ENCODE measurements around the gene PITPNM3.

Gene PITPNM3

DNA sequence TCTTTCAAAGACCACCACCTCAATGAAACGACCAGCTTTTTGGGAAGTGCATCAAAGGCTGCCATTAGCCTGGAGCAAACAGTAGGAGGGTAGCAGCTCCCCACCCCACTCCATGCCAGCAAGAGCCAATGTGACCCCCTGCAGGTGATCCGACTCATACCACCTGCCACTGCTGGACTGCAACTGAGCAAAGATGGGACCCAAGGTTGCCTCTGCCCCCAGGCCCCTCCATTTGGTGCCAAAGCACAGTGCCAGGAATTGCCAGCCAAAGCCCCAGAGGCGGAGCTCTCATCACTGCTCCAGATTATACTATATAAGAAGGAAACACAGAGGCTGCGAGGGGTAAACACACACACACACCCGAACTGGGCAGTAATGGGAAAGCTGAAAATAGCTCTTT is 8.3 kb downstream of the PITPNM3 start:
- CTCF ChIA-PET = interaction anchor here (1.1 to 1.6 kb wide), 3 partner anchors 10 to 16 kb away, joined by 3 read pairs; no protein-coding TSS in a partner anchor
- no peak for DNase-seq (ENCODE audit: extremely low spot score)
- TF ChIP-seq, protein P1, sequence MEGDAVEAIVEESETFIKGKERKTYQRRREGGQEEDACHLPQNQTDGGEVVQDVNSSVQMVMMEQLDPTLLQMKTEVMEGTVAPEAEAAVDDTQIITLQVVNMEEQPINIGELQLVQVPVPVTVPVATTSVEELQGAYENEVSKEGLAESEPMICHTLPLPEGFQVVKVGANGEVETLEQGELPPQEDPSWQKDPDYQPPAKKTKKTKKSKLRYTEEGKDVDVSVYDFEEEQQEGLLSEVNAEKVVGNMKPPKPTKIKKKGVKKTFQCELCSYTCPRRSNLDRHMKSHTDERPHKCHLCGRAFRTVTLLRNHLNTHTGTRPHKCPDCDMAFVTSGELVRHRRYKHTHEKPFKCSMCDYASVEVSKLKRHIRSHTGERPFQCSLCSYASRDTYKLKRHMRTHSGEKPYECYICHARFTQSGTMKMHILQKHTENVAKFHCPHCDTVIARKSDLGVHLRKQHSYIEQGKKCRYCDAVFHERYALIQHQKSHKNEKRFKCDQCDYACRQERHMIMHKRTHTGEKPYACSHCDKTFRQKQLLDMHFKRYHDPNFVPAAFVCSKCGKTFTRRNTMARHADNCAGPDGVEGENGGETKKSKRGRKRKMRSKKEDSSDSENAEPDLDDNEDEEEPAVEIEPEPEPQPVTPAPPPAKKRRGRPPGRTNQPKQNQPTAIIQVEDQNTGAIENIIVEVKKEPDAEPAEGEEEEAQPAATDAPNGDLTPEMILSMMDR (IDR thresholded peaks at IDR 0.05; ENCODE audit: control extremely low read depth, extremely low read depth, low read depth, missing control alignments) = no peak
- POLR2A ChIA-PET = no interaction called here

DNA sequence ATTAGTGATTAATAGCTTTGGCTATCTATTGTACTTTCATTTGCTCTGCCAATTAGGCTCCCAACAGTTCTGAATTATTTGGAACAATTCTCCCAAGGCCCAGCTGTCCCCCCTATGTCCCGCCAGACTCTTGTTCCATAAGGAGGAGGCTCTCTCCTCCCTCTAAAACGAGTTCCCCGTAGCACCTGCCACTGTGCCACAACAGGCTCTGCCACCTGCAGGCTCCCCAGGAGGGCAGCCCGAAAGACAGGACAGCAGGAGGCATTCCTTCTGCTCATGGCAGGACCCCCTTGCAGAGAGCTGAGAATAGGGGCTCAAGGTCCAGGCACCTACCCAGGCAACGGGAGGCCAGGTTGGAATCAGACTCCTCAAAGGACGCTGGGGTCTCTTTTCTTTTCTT is 9.0 kb downstream of the PITPNM3 start:
- CTCF ChIA-PET = interaction anchor here (1.3 kb wide), 1 partner anchor 9 kb away, joined by 3 read pairs; no protein-coding TSS in a partner anchor
- DNase-seq (ENCODE audit: extremely low spot score) = no peak
- POLR2A ChIA-PET = no interaction called here
- TF ChIP-seq, protein P1 (IDR thresholded peaks at IDR 0.05; ENCODE audit: control extremely low read depth, extremely low read depth, low read depth, missing control alignments) = no peak

DNA sequence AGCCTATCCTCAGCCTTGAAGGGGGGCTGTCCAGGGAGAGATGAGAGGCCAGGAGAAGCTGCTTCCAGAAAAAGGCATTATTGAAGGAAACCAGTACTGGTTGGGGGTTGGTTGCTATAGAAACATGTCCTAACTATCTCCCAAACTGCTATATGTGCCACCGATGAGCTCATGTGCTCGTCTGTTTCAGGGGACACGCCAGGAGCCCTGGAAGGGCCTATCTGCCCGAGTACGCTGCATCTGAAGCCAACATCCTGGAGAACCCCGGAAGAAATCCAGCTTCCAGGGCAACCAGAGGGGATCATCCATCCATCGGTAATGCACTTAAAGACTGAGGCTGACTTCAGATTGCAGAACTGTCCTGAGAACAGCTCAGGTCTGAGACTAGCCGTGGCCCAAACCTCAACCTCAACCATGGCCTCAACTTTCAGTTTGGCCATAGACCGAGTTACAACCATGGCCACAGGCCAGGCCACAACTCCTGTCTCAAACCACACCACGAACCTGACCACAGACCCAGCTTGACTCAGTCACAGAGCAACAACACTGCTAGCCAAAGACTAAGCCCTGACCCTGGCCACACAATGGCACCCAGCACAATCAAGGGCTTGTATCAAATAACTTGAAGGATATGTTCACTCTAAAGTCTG is 10.2 kb downstream of the PITPNM3 start:
- CTCF ChIA-PET = no interaction called here
- TF ChIP-seq, protein P1 (IDR thresholded peaks at IDR 0.05; ENCODE audit: control extremely low read depth, extremely low read depth, low read depth, missing control alignments) = no peak
- POLR2A ChIA-PET = no interaction called here
- no peak for DNase-seq (ENCODE audit: extremely low spot score)

DNA sequence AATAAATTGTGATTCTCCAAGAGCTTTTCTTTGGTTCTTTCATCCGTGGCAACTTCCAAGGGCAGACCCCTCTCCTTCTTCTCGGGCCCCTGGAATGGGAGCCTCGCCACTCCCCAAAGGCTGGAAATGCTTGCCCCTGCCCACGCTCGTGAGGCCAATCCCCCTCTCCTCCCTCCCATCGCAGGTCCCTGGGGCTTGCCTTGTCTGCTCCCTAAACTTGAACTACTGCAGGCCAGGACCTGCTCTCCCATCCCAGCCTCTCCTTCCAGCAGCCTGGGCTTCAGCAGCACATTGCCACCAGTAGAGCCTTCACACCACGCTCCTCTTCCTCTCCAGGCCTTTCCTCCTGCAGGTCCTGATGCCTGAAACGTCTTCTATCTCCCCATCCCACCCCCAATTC is 11.1 kb downstream of the PITPNM3 start:
- ChIA-PET POLR2A (no interaction called here), CTCF (no interaction called here)
- DNase-seq (ENCODE audit: extremely low spot score) = no peak
- TF ChIP-seq, protein P1 (IDR thresholded peaks at IDR 0.05; ENCODE audit: control extremely low read depth, extremely low read depth, low read depth, missing control alignments) = no peak

DNA sequence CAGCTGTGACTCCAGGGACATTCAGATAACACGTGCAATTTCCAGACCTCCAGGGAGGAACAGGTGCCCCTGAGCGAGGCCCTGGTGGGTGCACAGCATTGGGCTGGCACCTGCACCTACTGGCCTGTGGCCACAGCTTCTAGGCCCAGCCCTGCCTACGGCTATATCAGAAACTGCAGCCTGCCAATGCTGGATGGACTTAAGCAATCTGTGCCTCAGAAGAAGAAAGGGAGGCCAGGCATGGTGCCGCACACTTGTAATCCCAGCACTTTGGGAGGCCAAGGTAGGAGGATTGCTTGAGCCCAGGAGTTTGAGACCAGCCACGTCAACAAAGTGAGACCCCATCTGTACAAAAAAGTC is 12.4 kb downstream of the PITPNM3 start:
- TF ChIP-seq, protein P1 (IDR thresholded peaks at IDR 0.05; ENCODE audit: control extremely low read depth, extremely low read depth, low read depth, missing control alignments) = no peak
- no peak for DNase-seq (ENCODE audit: extremely low spot score)
- CTCF ChIA-PET = no interaction called here
- POLR2A ChIA-PET = no interaction called here

DNA sequence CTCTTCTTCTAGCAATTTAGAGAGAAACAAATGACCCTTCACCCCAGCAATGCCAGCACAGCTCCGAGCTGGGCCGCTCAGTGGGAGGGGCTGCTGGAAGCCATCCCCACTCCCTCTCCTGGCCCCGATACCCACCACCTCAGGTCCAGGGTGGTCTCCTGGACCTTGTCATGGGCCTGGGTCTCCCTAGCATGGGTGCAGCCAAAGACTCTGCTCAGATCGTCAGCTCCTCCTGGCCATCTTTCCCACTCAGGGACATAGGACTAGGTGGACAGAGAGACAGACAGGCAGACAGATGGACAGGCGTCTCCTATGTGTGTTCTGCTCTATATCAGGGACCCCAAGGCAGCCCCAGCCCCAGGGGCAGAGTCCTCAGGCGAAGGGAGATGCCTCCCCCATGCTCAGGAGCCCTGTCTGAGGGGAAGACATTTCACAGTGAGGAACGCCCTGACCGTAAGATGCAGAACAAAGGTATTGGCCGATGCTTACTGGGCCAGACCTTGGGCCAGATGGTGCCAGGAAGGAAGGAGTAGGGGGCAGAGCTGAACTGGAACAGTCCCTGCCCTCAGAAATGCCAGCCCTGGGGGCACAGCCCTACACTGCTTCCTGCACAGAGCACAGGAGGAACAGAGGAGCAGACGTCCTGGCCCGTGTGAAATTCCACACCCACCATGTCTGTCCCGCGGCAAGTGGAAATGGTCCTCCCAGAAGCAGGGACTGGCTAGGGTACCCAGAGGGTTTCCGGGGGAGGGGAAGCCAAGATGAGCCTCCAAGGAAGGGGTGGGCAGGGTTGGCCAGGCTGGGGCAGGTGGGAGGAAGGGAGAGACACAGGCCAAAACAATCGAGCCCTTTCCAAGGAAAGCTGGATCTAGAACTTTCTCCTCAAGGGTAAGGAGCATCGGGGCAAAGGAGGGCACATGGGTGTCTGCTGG is 13.0 kb downstream of the PITPNM3 start:
- TF ChIP-seq, protein P1 (IDR thresholded peaks at IDR 0.05; ENCODE audit: control extremely low read depth, extremely low read depth, low read depth, missing control alignments) = no peak
- POLR2A ChIA-PET = no interaction called here
- CTCF ChIA-PET = no interaction called here
- no peak for DNase-seq (ENCODE audit: extremely low spot score)

All from GM10248 (cell line).